K562 treated with DMSO at 1 percent for 4 hours (cell line): ENCODE results near the gene EDEM2. TPM values are rescaled to one million over a fixed set of nuclear protein-coding genes. Genes with fewer than 3 reads are reported as not detected.

ENCODE experiments used
- total RNA-seq: library from RNA; unstranded; fragments of 300-600 nt; gene quantifications from 2 replicates; pipeline ENCODE4 v1.2.3, GENCODE V29; 2022; ENCODE audit not compliant: insufficient read depth

Gene EDEM2, protein sequence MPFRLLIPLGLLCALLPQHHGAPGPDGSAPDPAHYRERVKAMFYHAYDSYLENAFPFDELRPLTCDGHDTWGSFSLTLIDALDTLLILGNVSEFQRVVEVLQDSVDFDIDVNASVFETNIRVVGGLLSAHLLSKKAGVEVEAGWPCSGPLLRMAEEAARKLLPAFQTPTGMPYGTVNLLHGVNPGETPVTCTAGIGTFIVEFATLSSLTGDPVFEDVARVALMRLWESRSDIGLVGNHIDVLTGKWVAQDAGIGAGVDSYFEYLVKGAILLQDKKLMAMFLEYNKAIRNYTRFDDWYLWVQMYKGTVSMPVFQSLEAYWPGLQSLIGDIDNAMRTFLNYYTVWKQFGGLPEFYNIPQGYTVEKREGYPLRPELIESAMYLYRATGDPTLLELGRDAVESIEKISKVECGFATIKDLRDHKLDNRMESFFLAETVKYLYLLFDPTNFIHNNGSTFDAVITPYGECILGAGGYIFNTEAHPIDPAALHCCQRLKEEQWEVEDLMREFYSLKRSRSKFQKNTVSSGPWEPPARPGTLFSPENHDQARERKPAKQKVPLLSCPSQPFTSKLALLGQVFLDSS
- total RNA-seq, result 19.5 and 19.6 TPM in 2 replicates

DNA sequence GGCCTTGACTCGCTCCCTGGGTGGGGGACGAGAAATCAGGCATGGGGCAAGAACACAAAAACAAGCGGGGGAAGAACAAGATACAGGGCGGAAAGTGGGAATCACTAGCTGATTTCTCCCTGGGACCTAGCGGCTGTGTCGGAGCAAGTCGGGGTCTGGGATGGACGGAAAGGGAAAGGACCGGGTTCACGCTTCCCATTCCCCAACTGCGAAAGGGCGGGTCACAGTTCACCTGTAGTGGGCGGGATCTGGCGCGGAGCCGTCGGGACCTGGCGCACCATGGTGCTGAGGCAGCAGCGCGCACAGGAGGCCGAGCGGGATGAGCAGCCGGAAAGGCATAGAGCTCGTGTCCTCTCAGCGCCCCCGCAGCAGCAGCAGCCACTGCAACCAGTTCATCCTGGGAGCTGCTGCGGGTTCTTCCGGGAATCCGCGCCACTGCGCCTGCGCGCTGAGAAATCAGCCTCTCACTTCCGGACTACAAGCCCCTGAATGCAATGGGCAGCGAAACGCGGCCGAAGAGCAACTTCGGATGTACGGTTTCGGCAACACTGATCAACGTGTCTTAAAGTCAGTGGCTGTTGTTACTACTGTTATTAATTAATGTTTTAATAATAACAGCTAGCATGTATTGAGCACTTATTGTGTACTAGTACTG is at the start of gene EDEM2:
TSS of gene EDEM2 (minus strand) at position 417 of the 655 bp plus-strand sequence. CDS start at position 339, 78 bp downstream.

DNA sequence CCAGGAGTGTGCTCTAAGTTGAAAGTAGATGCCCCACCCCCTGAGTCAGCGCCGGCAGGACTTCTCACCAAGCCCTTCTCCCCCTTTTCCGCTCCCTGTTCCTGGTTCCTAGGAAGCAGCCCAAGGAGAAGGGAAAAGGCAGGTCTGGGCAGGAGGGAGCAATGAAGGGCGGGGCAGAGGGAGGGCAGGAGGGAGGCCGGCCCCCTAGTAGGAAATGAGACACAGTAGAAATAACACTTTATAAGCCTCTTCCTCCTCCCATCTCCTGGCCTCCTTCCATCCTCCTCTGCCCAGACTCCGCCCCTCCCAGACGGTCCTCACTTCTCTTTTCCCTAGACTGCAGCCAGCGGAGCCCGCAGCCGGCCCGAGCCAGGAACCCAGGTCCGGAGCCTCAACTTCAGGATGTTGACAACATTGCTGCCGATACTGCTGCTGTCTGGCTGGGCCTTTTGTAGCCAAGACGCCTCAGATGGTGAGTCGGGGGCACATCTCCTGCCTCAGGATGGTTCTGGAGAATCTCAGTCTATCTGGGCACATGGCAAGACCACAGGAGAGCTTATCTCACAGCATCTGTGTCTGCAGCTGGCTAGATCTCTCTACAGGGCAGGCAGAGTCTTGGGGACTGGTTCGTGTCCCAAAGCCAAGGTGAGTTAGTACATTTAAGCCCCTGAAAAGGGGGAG is 24.8 kb upstream of the EDEM2 start, which contains the start of gene PROCR:
TSS of gene PROCR (plus strand) at position 320 of the 681 bp plus-strand sequence. CDS start at position 403, 83 bp downstream.

DNA sequence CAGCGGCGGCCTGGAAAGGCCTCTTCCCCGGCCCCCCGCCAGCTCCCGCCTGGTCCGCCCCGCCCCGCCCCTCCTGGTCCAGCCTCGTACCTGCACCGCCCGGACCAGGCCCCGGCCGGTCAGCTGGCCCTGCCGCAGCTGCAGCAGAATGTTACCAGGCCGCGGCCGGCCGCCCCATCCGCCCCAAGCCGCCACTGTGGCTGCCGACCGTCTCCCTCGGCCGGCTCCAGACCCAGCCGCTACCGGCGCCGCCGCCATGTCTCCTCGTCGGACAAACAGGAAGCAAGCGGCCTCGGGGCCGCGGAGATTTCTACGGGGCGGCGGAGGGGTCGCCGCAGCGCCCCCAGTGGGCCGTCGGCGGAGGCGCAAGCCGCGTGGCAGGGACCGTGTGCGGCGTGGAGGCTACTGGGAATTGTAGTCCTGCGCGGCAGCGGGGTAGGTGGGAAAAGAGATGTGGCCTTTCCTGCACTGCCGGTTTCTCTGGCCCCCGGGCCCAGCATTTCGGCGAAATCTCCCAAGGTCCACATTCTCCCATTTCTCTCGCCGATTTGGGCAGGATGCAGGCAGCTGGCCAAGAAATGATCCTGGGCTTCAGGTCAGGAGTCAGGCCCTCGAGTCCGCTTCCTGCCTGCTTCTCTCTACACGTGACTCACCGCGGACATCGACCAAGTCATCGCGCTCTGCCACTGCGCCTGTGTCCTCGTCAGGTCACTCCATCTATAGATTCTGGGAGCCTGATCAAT is 54.4 kb downstream of the EDEM2 start, which contains the start of gene TRPC4AP:
TSS of gene TRPC4AP (minus strand) at position 284 of the 743 bp plus-strand sequence. CDS start at position 258, 26 bp downstream.

Other genes with a start within 250 kb of the EDEM2 start
- 60.9 and 61.7 TPM in 2 replicates for gene GSS, start 191.5 kb downstream of the EDEM2 start, total RNA-seq
- gene MYH7B, start 191.5 kb downstream of the EDEM2 start, total RNA-seq, result not detected in 2 replicates
- 72.4 and 84.8 TPM in 2 replicates for gene TRPC4AP, start 54.5 kb downstream of the EDEM2 start, total RNA-seq
- gene PROCR, start 24.7 kb upstream of the EDEM2 start, total RNA-seq, result 11.8 and 14.1 TPM in 2 replicates
- 0.47 TPM in 1 of 2 replicates, not detected in the other for gene MMP24, start 79.4 kb upstream of the EDEM2 start, total RNA-seq
- 107 and 118 TPM in 2 replicates for gene MMP24OS, start 130.8 kb upstream of the EDEM2 start, total RNA-seq
- 205 and 207 TPM in 2 replicates for gene EIF6, start 137.4 kb upstream of the EDEM2 start, total RNA-seq
- not detected in 2 replicates for gene FAM83C, start 145.1 kb upstream of the EDEM2 start, total RNA-seq